ENCODE data around the gene EXOC2.

Gene EXOC2

GRCh38 chr6:530425-530824, 162.5 kb downstream of the EXOC2 start:
- H3K79me2 ChIP-seq (ENCODE audit: low read length): no peaks in the 10 kb centered on the region; the same call in 1 of the 2 replicates
- H4K20me1 ChIP-seq (ENCODE audit: insufficient read depth, low read length): no peaks in the 10 kb centered on the region
- no peak overlapping the region for H3K9ac ChIP-seq (ENCODE audit: low read length)
- no peaks in the 10 kb centered on the region for H3K9me3 ChIP-seq (ENCODE audit: insufficient read depth, low read length)
- H3K27ac ChIP-seq (ENCODE audit: low read length): no peak overlapping the region
- no peak overlapping the region for H2AFZ ChIP-seq (ENCODE audit: low read depth, low read length)
- TF ChIP-seq CTCF (IDR thresholded peaks at IDR 0.05; ENCODE audit: low read depth, low read length) (no peak), EZH2phosphoT487 (IDR thresholded peaks at IDR 0.05; ENCODE audit: low read depth) (no peak)
- H3K36me3 ChIP-seq (replicated peaks; ENCODE audit: low read depth, low read length): no peaks in the 10 kb centered on the region
- H3K4me1 ChIP-seq (ENCODE audit: low read length): peaks cover 19% of the 10 kb centered on the region
- no peaks in the 10 kb centered on the region for H3K27me3 ChIP-seq (ENCODE audit: low read depth, low read length)
- no peak overlapping the region for H3K4me2 ChIP-seq (ENCODE audit: low read length)
- no peak overlapping the region for H3K4me3 ChIP-seq (ENCODE audit: low read length)

GRCh38 chr6:528989-529388, 163.9 kb downstream of the EXOC2 start:
- no peak overlapping the region for H3K4me2 ChIP-seq (ENCODE audit: low read length)
- H3K27me3 ChIP-seq (ENCODE audit: low read depth, low read length): no peaks in the 10 kb centered on the region
- no peak overlapping the region for H2AFZ ChIP-seq (ENCODE audit: low read depth, low read length)
- H4K20me1 ChIP-seq (ENCODE audit: insufficient read depth, low read length): no peaks in the 10 kb centered on the region
- H3K79me2 ChIP-seq (ENCODE audit: low read length): no peaks in the 10 kb centered on the region; the same call in 1 of the 2 replicates
- H3K4me1 ChIP-seq (ENCODE audit: low read length): peaks cover 31% of the 10 kb centered on the region
- no peak overlapping the region for H3K9ac ChIP-seq (ENCODE audit: low read length)
- TF ChIP-seq EZH2phosphoT487 (IDR thresholded peaks at IDR 0.05; ENCODE audit: low read depth) (no peak), CTCF (IDR thresholded peaks at IDR 0.05; ENCODE audit: low read depth, low read length) (no peak)
- H3K9me3 ChIP-seq (ENCODE audit: insufficient read depth, low read length): no peaks in the 10 kb centered on the region
- no peak overlapping the region for H3K27ac ChIP-seq (ENCODE audit: low read length)
- H3K4me3 ChIP-seq (ENCODE audit: low read length): no peak overlapping the region
- no peaks in the 10 kb centered on the region for H3K36me3 ChIP-seq (replicated peaks; ENCODE audit: low read depth, low read length)

GRCh38 chr6:527989-528673, 164.8 kb downstream of the EXOC2 start:
- H3K27me3 ChIP-seq (ENCODE audit: low read depth, low read length): no peaks in the 10 kb centered on the region
- peak overlapping the region; percentile 55 for H3K27ac ChIP-seq (ENCODE audit: low read length)
- H4K20me1 ChIP-seq (ENCODE audit: insufficient read depth, low read length): no peaks in the 10 kb centered on the region
- H3K36me3 ChIP-seq (replicated peaks; ENCODE audit: low read depth, low read length): no peaks in the 10 kb centered on the region
- H3K9ac ChIP-seq (ENCODE audit: low read length): peak overlapping the region; percentile 52
- H3K4me3 ChIP-seq (ENCODE audit: low read length): peak overlapping the region; percentile 55
- H2AFZ ChIP-seq (ENCODE audit: low read depth, low read length): no peak overlapping the region
- TF ChIP-seq CTCF (IDR thresholded peaks at IDR 0.05; ENCODE audit: low read depth, low read length): no peak
- TF ChIP-seq EZH2phosphoT487 (IDR thresholded peaks at IDR 0.05; ENCODE audit: low read depth): no peak
- H3K79me2 ChIP-seq (ENCODE audit: low read length): no peaks in the 10 kb centered on the region; the same call in 1 of the 2 replicates
- H3K4me2 ChIP-seq (ENCODE audit: low read length): peak overlapping the region; percentile 81
- H3K4me1 ChIP-seq (ENCODE audit: low read length): peaks cover 34% of the 10 kb centered on the region
- no peaks in the 10 kb centered on the region for H3K9me3 ChIP-seq (ENCODE audit: insufficient read depth, low read length)

- Histone ChIP-seq H3K4me2 (ENCODE audit: low read length) (peak overlapping the region; percentile 43), H3K4me3 (ENCODE audit: low read length) (no peak overlapping the region), H3K27me3 (ENCODE audit: low read depth, low read length) (no peaks in the 10 kb centered on the region), H3K36me3 (replicated peaks; ENCODE audit: low read depth, low read length) (peaks cover 7% of the 10 kb centered on the region), H3K9ac (ENCODE audit: low read length) (peak overlapping the region; percentile 32), H4K20me1 (ENCODE audit: insufficient read depth, low read length) (no peaks in the 10 kb centered on the region), H3K27ac (ENCODE audit: low read length) (peak overlapping the region; percentile 35), H3K79me2 (ENCODE audit: low read length) (no peaks in the 10 kb centered on the region; the same call in 1 of the 2 replicates), H3K4me1 (ENCODE audit: low read length) (peaks cover 34% of the 10 kb centered on the region), H2AFZ (ENCODE audit: low read depth, low read length) (no peak overlapping the region), H3K9me3 (ENCODE audit: insufficient read depth, low read length) (no peaks in the 10 kb centered on the region)
- TF ChIP-seq CTCF (IDR thresholded peaks at IDR 0.05; ENCODE audit: low read depth, low read length): peak; percentile 70
- no peak for TF ChIP-seq EZH2phosphoT487 (IDR thresholded peaks at IDR 0.05; ENCODE audit: low read depth)
These were observed 168.1 kb downstream of the EXOC2 start for GRCh38 chr6:524803-525202.
